GM10266 (cell line): ENCODE results near the gene CENPN.

Source experiments
- DNase-seq: peaks from one replicate; pipeline ENCODE4 v3.0.0; 2012; ENCODE audit errors: extremely low spot score
- CTCF ChIP-seq: IDR thresholded peaks from 2 replicates; pipeline ENCODE4 v1.5.1; 2012; ENCODE audit warnings: mild to moderate bottlenecking, low read depth; ENCODE audit not compliant: control insufficient read depth, insufficient read depth; ENCODE audit errors: missing control alignments

The CENPN gene

GRCh38 chr16:80984124-80984892 is 22.7 kb upstream of the CENPN start:
- no peak for DNase-seq
- no peak for TF ChIP-seq CTCF

GRCh38 chr16:80985611-80986010 is 21.4 kb upstream of the CENPN start:
- no peak for TF ChIP-seq CTCF
- DNase-seq: no peak

- TF ChIP-seq CTCF: no peak
- no peak for DNase-seq
Observed at GRCh38 chr16:80986557-80986956, 20.5 kb upstream of the CENPN start.

- TF ChIP-seq CTCF: no peak
- no peak for DNase-seq
Observed at GRCh38 chr16:80988756-80989155, 18.3 kb upstream of the CENPN start.

GRCh38 chr16:80989801-80990200 is 17.2 kb upstream of the CENPN start:
- no peak for DNase-seq

GRCh38 chr16:80990577-80990976 is 16.4 kb upstream of the CENPN start:
- no peak for TF ChIP-seq CTCF
- no peak for DNase-seq

More at GRCh38 chr16:80989801-80990200, 17.2 kb upstream of the CENPN start:
- no peak for TF ChIP-seq CTCF

DNA sequence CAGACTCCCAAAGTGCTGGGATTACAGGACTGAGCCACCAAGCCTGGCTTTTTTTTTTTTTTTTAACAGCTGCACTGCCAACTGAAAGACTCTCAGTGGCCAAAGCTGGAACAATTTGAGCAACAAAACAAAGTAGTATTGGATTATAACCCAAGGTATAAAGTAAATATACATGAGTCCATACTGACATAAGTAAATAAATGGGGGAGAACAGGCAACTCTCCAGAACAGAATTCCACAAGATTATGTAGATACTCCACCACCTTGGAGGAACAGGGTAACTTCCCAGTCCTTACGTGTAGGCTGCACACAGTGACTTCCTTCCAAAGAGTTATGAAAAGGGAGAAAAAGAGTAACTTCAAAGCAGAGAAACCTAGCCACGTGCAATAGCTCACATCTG is 16.0 kb upstream of the CENPN start:
- DNase-seq: no peak
- TF ChIP-seq CTCF: no peak
